Pons (tissue), 1 donor: Measurements from ENCODE around the gene CLK3.
A peak's percentile ranks its signal among the peaks of the same experiment; 100 is the strongest.

Source experiments
- DNase-seq: peaks from one replicate; pipeline ENCODE4 v3.0.0-alpha.2; 2016; ENCODE audit warnings: low spot score

CLK3 gene

DNA sequence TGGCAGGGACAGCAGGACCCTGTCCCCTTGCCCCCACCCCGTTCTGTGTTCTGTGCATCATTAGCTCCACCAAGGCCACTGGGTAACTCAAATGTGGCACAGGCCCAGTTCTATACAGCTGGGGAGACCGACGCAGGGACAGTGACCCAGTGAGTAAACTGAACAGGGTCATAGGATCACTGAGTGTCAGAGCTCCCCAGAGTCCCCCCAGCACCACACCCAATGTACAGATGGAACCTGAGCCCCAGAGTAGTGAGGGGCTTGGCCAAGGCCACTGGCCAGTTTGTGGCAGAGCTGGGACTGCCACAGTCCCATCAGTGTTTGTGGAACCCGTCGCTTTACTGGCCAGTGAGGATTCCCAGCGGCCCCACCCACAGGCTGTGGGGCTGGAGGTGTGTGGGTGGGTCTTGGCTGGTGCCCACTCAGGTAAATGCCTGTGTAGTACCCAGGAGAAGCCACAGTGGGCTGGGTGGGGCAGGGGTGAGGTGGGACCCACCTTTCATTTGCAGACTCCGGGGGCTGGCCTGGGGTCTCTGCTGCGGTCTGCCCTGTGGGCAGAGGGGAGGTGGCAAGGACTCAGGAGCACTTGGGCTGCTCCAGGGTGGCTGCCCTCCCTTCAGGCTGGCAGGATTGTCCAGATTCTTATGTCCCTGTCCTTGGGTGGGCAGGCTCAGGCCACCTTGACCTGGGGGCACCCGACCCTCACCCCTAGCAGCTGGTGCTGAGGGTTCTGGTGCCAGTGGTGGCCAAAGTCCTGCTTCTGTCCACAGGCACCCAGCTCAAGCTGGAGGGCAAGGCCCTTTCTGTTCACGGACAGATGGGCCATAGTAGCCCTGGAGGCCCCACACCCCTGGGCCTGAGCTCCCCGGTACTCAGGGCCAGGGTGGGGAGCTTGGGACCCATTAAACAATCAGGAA lies 11.6 kb upstream of the CLK3 start:
- no peak for DNase-seq

DNA sequence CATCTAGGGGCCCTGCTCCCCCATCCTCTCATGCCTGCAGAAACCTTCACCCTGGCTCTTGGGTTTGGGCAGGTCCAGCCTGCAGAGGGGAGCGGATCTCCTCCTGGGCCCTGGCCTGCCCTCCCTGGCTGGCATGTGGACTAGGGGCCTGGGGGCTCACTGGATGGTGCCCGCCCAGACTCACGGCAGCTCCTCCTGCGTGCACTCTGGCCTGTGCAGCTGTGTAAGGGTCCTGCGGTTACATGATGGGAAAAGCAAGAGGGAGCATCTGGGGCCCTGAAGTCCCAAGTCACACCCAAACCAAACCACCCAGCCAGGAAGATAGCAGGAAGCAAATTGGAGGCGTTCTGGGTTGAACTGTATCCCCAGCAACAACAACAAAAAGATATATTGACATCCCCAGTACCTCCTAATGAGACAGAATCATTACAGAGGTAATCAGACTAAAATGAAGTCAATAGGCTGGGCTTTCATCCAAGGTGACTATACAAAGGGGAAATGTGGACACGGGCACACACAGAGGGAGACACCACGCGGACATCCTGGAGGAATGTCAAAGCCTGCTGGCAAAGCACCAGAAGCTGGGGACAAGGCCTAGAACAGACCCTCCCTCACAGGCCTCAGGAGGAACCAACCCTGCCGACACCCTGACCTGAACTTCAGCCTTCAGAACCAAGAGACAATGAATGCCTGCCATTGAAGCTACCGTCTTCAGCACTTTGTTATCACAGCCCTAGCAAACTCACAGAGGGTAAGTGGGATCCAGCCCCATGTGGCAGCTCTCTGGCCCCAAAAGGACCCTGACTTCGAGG lies 10.4 kb upstream of the CLK3 start:
- DNase-seq = no peak

DNA sequence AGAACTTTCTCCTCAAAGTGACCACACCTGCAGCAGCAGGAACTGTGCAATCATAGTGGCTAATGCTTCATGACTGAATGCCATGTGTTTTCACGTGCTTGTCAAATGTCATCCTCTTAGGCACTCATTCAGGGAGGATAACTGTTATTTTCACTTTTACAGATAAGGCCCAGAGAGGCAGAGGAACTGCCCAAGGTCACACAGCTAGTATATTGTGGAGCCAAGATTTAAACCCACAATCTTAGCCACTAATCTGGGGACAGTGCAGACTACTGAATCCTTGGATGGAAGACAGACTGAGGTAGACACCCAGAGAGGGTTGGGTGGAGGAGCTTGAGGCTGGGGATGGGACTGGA lies 9.9 kb upstream of the CLK3 start:
- no peak for DNase-seq

DNA sequence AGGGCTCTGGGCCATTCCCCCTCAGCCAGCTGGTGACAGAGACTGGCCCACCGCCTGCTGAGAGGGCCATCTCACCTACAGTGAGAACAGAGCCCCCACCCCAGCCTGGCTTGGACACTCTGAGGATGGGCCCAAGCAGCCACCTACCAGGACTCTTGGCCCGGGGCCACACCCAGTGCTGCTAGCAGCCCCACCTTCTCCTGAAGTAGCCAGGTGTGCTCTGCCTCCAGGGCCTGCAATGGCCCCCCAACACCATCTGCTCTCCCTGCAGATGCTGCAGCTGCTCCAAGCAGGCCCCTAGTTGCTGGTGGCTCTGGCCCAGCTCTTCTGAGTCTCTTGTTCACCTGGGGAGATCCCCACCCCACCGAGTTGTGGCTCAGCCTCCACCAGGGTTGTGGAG lies 6.8 kb upstream of the CLK3 start:
- no peak for DNase-seq

DNA sequence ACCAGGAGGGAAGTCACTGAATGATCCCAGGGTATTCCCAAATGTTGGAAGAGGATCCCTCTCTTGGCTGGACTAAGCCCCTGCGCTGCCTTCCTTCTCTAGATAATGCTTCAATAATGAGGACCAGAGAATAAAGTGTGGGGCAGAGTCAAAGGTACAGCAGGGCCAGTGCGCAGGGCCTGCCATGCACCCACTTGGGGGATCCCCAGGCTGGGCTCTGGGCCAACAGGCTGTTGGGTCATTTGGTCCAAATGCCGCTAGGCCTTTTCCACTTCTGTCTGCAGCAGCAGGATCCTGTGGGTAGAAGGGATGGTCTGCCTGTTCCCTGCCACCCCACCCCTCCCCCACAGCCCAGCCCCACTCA lies 5.7 kb upstream of the CLK3 start:
- no peak for DNase-seq

DNA sequence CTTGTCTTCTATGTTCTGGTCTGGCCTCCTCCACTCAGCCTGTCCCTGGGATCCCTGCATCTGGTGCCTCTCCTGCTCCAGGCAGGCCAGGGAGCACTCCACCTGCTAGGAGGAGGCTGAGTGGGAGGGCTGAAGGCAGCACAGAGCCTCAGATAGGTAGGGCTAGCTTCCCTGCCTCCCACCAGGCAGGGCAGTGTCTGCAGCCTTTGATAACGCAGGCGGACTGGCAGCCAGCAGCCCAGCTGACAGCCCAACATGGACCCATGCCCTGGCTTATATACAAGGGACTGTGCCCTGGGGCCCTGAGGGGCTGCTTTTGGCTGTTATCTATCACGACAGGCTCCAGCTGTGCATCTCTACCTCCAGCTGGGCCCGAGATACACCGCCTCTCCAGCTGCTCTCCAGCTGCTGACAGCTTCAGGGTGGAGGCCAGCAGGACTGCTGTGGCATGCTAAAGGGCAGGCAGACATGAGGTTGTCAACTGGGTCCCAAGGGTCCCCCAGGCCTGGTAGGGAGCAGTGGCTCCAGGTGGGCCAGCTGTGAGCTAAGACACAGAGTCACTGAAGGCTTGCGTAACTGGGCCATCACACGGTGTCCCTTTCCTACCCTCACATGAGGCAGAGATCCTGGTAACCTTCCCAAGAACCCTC lies 5.2 kb upstream of the CLK3 start:
- DNase-seq = no peak

DNA sequence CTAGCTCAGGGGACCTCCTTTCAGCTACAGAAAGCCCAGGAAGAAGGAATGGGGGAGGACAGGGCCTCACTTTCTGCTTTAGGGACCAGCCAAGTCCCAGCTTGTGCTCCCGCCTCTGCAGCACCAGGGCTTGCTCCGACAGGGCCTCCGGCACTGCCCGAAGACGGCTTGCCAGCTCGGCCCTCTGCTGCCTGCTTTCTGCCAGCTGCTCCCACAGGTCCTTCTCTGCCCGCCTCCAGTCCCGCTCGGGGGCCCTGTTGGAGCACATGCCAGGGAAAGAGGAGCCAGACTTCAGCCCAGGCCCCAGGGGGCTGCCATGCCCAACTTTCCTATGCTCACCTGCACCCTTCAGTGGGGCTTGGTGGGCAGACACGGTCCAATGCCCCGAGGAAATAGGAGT lies 4.3 kb upstream of the CLK3 start:
- DNase-seq = no peak

DNA sequence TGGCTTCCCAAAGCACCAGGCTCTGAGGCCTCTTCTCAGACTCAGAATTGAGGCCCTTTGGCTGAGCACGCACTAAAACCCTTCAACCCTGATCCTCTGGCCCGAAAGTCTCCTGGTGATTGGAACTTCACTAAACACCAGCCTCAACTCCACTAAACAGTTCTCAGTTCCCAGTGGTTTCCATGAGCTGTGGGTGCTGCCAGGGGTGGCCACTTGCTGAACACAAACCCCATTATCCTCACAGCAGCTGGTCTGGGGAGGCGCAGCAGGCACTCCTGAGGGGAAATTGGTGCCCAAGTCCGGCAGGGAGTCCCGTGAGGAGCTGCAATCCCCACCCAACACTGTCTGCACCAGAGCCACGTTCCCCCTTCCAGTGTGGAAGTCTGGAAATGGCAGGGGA lies 3.8 kb upstream of the CLK3 start:
- DNase-seq = no peak

DNA sequence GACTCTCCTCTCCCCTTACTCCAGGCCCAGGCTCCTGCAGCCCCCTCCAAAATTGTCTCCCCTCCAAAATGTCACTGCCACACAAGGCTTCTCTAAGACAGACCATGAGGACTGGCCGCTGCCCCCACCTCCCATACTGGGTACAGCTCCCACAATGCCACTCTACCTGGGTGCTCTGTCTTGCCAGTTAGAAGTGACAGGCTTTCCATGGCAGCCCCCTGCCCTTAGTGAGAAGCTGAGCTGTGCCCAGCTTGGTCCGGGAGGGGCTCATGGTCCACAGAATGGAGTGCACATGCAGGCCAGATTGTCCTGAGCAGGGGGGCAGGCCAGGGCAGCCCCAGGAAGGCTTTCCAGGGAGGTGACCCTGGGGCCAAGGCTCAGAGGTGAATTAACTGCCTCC lies 3.0 kb upstream of the CLK3 start:
- no peak for DNase-seq

DNA sequence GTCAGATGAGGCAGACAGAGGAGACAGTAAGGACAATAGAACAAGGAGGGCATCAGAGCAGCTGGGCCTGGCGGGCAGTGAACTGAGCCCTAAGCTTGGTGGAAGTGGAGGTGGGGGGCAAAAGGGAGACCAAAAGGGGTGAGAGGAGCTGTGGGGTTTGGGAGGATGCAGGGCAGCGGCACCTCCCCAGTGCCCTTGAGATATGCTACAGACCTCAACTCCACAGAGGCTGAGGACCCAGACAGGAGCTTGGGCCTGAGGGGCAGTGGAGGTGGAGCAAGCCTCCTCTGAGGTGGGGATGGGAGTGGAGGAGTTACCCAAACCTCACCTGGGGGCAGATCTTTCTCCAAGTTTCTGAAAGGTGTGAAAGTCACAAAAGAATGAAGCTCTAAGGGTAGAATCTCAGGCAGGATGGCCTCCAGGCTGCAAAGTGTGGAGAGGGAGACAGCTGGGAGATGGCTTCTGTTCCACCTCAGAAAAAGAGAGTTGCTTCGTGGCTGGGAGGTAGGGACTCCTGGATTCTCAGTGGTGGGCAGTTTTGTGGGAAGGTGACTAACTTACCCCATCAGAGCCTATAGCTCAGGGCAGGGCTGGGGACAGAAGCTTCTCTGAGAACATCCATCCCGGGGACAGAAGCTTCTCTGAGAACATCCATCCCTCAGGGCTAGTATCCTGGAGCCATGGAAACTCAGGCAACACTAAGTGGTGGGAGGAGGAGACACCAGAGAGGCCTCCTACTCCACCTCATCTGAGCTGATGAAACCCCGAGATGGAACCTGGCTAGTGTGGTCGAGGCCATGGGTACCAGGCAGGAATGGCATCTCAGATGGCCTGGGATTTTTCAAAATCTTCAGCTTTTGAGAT lies 2.3 kb upstream of the CLK3 start:
- no peak for DNase-seq

DNA sequence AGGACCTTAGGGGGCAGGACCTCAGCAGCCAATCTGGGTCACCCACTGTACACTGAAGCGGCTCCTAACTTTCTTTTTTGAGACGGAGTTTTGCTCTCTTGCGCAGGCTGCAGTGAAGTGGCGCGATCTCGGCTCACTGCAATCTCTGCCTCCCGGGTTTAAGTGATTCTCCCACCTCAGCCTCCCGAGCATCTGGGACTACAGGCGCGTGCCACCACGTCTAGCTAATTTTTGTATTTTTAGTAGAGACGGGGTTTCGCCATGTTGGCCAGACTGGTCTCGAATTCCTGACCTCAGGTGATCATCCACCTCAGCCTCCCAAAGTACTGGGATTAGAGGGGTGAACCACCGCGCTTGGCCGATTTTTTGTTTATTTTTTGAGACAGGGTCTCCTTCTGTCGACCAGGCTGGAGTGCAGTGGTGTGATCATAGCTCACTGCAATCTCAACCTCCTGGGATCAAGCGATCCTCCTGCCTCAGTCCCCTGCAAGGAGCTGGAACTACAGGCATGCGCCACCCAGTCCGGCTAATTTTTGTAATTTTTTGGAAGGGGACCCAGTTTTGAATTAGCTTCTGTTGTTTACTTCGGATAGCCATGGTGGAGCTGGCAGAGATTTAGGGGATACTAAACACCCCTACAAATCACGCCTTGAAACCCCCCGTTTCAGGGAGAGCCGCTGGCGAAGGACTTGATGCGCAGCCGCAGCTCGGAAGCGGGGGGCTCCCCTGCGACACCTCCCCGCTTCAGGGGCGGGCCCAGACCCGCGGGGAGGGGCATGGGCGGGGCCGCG lies 1.5 kb upstream of the CLK3 start:
- no peak for DNase-seq

DNA sequence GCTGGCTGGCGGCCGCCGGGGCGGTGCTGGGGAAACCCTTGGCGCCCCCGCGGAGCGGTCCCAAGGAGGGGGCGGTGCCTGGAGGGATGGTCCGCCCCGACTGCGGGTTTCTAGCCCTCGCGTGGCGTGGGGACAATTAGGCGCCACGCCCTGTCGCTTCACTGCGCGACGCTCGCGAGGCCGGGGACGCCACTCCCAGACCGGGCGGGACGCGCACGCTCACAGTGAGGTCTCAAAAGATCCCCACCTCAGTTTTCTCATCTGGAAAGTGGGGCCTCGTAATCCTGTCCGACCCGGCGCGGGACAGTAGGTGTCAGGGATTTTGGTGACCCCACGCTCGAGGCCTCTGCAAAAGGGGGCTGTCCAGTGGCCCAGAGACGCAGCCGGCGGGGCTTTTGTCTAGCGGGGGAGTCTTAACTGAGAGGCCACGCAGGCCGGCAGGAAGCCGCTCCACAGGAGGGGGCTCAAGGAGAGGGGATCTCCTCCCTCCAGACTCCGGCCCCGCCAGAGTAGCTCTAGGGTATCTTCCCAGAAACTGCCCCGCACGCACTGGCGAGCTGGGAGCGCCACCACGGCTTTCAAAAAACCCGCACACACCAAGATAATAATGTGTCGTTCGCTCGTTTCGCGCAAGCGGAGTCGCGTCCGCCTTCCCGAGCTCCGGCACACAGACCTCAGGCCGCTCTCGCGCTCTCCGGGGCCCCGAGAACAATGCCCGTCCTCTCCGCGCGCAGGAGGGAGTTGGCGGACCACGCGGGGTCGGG lies 710 bp upstream of the CLK3 start:
- peak; percentile 76 for DNase-seq

DNA sequence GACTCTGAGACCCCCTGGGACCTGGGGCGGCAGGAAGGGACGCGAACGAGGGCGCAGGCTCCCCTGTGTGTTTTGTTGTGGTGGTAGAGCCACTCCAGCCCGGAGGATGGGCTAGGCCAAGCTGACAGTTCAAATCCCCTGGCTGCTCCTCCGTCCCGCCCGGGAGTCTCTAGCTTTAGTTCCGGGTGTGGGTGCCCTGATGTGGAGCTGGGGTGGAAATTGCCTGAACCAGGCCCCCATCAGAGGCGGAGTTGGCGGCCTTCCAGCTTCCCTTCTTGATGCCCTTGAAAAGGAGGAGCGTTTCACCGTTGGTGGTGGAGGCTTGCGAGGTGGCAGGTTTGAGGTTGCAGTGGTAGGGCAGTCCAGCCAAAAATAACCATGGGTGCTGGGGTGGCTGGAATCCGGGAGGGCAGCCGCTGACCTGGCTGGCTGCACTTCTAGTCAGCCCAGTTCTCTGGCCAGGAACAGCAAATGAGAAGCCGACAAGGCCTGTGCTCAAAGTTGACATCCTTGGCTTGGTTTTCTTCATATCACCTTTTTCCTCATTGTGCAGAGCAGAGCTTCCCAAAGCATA lies 817 bp downstream of the CLK3 start:
- DNase-seq = peak; percentile 42

DNA sequence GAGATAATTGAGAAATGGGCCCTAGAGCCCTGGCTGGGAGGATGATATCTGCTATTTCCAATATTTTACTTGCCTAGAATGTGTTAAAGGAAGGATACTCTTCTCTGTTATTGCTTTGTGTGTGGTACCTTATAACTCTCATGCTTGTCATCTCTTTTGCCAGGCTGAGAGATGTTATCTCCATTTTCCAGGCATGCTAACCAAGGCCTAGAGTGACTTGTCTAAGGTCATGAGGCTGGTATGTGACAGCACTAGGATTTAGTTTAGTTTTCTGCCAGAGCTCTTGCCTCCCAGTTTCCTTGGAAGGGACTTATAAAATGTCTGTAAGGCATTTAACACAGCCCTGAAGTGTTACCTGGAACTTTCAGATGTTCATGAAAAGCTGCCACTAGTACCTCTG lies 1.4 kb downstream of the CLK3 start:
- DNase-seq = no peak

DNA sequence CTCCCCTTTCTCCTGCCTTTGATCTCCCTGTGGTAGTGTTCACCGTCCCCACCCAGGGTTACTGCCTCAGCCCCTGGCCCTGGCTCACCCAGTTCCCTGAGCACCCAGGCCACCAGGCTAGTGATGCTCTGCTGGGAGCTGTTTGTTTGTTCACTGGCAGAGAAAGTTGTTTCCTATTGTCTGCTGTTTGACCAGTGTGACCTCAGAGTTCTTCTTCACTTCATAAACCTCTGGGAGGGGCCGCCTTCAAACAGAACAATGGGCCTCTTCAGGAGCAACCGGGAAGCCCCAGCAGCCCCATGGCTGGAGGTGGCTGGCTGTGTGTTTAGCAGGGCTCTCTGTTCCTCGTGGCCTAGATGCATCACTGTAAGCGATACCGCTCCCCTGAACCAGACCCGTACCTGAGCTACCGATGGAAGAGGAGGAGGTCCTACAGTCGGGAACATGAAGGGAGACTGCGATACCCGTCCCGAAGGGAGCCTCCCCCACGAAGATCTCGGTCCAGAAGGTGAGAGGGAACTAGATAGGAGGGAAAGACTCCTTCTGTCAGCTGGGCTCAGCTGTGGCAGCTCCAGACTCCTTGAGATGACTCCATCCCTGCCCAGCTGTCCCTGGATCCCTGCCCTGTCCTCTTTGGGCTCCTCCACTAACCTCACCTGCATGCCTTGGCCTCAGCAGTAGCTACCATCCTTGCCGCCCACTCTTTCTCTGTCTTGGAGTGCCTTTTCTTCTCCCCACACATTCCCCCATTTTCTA lies 3.4 kb downstream of the CLK3 start:
- DNase-seq = no peak

DNA sequence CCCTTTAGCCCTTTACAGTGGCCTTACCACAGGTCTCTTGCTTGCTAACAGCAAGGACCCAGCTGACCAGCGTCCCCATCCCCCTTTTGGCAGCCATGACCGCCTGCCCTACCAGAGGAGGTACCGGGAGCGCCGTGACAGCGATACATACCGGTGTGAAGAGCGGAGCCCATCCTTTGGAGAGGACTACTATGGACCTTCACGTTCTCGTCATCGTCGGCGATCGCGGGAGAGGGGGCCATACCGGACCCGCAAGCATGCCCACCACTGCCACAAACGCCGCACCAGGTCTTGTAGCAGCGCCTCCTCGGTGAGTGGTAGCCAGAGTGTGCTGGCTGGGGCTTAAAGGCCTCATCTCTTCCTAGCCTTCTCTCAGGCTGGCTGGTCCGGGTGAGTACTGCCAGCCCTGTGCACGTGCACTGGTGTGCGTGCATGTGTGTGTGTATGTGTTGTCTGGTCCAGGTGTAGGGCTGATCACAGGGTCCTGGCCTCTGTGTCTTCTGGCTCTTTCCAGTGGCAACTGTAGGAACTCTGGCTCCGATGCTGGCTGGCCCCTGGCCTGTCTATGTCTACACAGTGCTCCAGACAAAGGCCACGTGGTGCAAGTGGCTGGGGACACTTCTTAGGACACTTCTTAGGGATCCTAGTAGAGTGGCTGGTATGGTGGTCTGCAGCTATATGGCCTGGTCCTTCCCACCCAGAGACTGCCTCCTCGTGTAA lies 4.4 kb downstream of the CLK3 start:
- DNase-seq = no peak

DNA sequence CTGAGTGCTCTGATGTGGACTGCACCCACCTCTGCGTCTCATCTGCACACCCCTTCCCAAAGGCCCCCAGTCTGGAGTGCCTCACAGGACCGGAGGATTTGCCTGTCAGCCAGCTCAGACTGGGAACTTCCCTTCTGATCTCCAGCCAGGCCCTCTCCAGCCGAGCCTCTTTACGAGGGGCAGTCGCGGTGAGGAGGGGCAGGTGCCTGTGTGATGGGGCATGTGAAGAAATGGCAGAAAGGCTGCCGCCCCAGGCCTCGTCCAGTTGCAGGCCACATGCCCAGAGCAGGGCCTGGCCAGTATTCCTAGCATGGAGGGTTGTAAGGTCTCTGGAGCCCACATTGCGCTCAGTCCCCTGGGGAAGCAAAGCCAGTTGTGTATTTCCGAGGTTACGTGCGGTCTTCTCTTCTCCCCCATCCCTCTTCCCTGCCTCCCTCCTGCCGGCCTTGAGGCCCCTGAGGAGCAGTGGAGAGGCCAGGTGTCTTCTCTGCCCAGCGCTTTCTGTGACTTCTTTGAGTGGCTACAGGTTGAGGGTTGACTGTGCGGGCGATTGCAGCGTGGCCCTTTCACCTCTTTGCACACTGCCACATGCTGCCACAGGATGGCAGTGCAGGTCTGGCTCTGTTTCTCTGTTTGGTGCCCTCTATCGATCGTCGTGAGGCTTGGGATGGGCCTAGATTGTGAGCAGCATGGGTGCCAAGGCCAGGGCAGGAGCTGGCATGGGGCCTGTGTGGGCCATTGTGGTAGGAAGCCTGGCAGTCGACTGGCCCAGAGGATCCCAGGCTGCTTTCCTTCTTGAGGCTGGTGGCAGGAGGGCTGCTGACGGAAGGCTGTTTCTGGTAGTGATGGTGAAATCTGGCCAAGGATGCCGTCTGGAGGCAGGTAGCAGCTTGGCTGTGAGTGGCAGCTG lies 5.3 kb downstream of the CLK3 start:
- peak; percentile 84 for DNase-seq

DNA sequence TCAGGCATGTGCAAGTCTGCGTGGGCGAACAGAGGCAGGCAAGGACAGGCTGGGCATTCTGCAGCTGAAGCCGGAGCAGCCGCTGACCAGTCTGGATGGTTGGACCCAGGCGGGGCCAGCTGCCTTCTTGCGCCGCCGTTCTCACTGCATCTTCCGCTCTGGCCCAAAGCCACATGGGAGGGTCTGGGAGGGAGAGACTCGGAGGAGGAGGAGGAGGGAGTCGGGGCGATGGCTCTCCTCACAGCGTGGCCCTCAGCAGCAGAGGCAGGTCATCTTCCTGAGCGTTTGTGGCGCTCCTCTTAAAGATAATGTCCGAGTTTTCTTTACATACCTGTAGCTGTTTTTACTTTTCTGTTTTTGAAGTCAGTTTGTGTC lies 5.9 kb downstream of the CLK3 start:
- DNase-seq = no peak
